KBM-7 (cell line): ENCODE results near the gene C1QTNF12.

ENCODE experiments used
- DNase-seq: peaks from one replicate; pipeline ENCODE4 v3.0.0-alpha.2; 2015
- in situ Hi-C: fragments of 300-500 bp; cut with MboI; formaldehyde crosslinking; loops from 2 replicates; pipeline ENCODE4 v1.14.3; 2020; ENCODE audit warnings: low sequenced_read_pairs, low pct_unique_long_range_greater_than_20kb, mixed read lengths

Gene C1QTNF12

DNA sequence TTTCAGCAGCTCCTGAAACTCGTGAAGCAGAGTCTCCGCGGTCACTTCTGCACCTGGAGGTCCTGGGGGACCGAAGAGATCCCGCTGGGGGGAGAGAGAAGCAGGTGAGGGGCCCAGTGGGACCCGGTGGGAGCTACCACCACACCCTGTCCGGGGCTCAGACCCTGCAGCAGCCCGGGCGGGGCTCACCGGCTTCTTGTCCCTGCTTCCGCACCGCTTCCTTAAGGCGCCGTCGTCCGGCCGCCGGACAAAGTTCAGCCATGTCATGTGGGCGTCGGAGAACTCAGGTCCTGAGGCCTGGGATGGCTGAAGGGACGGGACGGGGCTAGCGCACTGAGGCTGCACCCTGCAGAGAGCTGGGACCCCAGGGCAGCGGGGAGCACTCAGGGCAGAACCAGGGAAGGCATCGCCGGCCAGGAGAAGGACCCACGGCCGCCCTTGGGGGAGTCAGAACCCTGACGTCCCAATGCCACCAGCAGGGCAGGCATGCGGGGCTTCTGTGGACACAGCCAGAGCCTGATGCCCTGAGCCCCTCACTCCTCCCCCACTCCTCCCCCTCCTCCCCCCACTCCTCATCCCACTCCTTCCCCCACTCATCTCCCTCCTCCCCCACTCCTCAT lies 2.2 kb downstream of the C1QTNF12 start:
- in situ Hi-C loops = loop anchor here (25.0 kb wide), 1 partner anchor 107 kb away; no protein-coding TSS in a partner anchor
- no peak for DNase-seq

DNA sequence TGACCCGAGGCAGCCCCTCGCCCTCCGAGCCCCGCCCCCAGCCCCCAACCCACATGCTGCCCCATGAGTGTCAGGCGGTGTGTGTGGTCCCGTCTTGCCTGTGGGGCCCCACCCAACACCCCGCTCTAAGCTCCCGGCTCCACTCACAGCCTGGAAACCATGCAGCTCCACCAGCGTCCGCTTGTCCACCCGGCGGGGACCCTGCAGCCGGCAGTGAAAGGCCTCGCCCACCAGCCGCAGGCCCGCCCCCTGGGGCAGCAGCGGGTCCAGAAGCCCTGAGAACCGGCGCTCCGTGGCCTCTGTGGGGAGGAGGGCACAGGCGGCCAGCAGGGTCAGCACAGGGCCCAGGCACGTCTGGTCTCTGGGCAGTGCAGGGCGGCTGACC lies 2.7 kb downstream of the C1QTNF12 start:
- no peak for DNase-seq
- in situ Hi-C loops = loop anchor here (25.0 kb wide), 1 partner anchor 106 kb away; no protein-coding TSS in a partner anchor

DNA sequence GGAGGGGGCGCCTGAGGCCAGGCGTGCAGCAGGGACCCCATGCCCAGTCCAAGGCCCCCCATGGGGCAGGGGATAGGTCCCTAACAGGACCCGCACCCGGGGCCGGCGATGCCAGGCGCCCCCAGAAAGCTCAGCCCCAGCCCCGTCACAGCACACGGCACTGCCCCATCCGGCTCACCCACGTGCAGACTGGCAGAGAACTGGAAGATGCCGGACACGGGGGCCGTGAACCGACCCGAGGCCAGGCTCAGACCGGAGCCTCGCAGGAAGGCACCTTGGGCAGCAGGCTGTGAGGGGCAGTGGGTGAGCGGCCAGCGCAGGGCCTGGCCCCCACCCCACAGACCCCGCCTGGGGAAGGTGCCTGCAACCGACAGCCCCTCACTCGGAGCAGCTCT lies 3.3 kb downstream of the C1QTNF12 start:
- in situ Hi-C loops = loop anchor here (25.0 kb wide), 1 partner anchor 106 kb away; no protein-coding TSS in a partner anchor
- DNase-seq = no peak

DNA sequence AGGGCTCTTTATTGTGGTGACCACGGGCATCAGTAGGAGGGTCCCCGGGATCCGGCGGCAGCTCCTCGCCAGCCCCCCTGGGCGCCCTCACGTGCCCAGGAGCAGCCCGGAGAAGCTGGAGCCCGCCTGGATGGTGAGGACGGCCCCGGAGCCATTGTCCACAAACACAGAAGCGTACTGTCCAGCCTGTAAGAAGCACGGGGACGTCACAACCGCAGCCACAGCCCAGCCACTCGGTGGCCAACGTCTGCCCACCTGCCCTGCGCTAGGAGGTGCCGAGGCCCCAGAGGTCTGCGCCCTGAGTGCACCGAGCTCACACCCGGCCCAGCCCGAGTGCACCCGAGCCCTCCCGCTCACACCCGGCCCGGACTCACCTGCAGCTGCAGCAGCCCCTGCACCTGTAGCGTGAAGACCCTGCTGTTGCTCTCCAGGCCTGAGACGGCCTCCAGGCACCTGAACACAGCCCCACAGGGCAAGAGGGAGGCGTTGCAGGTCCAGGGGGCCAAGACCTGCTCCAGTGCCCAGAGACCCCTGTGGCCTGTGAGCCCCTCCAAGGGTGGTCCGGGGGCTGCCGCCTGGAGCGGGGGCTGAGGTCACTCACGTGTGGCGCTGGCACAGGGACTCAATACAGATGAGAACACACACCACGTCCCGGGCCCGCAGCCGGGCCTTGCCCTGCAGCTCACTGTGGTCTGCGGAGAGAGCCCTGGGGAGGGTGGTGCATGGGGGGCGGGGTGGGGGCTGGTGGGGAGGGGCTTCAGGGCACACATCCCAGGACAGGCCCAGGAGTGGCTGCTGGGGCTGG lies 3.9 kb downstream of the C1QTNF12 start:
- no peak for DNase-seq
- in situ Hi-C loops = loop anchor here (25.0 kb wide), 1 partner anchor 105 kb away; no protein-coding TSS in a partner anchor

DNA sequence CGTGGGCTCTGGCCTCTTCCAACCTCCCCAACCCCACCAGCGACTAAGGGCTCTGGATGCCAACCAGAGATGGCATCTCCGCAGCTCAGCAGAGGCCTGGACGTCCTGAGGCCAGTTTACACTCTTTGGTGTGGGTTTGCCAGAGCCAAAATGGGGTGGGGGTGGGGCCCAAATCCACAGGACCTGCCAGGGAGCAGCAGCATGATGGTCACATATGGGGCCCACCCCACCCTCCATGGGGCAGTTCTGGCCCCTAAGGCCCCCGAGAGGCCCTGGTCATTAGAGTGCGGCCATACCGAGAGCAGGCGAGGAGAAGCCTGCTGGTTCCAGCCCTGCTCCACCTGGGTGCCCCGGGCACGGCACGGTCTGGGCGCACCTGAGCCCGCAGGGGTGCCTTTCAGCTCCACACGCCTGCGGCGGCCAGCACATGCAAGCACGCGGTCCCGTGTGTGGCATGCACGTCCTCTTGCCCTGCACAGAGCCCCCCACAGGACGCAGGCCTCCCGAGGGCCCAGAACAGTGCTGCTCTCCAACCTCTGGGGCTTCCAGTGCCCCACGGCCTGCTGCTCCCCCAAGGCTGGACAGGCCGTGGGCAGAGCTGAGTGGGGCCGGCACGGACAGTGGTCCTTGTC lies 4.8 kb downstream of the C1QTNF12 start:
- in situ Hi-C loops = loop anchor here (25.0 kb wide), 1 partner anchor 104 kb away; no protein-coding TSS in a partner anchor
- DNase-seq = no peak

DNA sequence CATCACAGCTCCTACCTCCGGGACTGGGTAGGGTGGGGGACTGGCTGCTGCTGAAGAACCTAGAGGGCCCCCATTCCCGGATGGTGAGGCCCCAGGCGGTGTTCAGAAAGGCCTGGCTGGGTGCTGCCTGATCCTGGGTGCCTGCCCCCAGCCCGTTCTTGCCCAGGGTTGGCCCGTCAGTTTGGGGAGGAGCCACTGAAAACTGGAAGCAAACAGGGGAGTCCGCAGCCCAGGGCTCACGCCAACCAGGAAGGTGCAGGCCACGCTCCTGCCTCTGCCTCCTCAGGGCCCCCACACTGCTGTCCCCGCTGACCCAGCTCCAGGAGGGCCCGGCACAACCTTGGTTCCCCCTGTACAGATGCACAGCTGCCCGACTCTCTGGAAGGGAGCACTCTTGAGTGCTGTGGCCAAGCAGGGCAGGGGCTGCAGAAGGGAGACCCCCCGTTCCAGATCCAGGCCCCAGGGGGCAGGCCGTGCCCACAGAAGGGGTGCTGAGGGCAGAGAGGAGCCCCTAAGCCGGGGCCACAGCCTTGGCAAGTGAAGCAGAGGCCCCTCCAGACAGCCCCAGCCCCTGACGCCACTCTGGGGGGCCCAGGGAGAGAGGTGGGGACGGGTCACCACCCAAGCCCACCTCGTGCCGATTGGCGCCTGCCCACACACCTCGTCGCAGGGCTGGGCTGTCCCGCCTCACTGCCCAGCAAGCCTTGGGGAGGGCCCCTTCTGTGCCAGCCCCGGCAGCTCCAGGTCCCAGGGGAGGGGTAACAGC lies 5.5 kb downstream of the C1QTNF12 start:
- DNase-seq = no peak
- in situ Hi-C loops = loop anchor here (25.0 kb wide), 1 partner anchor 104 kb away; no protein-coding TSS in a partner anchor

DNA sequence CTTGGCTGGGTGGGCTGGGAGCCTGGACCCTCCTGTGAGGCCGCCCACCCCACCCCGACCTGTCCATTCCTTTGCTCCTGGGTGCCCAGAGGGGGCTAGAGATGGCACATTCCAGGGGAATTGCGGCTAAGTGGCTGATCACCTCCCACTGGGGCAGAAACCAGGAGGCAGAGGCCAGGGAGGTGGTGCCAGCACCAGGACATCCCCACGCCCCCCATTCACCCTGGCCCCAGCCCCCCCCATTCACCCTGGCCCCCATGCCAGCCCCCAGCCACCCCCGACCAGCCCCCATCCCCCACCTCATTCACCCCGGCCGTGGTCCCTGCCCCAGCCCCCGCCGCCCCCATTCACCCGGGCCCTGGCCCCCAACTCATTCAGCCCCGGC lies 6.2 kb downstream of the C1QTNF12 start:
- no peak for DNase-seq
- in situ Hi-C loops = loop anchor here (25.0 kb wide), 1 partner anchor 103 kb away; no protein-coding TSS in a partner anchor

DNA sequence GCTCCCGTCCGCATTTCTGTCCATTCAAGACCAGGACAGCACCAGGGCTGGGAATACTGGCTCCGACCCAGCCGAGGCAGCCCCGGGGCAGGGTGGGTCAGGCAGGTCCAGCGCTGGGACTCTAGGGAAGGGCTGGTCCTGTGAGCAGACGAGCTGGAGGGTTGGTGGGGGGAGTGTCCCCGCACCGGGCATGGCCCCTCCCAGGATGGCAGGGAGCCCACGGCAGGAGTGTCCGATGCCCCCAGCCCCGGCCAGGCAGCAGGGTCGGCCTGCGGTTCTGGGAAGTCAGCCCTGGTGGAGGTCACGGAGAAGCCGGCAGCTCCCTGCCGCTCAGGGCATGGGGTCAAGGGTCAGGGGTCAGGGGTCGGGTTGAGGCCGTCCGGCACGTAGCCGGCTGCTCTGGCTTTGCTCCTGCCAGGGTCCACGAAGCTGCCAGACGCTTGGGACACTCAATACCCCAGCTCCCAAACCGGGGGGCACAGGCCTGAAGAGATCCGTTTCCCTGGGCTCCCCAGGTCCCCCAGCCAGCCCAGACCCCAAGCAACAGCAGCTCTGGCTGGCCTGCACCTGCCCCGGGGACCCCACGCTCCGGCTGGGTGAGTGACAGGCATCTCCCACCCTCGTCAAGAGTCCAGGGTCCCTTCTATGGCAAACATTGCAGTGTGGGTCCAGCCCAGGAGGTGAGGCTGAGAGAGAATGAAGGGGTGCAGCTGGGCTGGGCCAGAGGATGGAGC lies 6.7 kb downstream of the C1QTNF12 start:
- in situ Hi-C loops = loop anchor here (25.0 kb wide), 1 partner anchor 102 kb away; no protein-coding TSS in a partner anchor
- no peak for DNase-seq

DNA sequence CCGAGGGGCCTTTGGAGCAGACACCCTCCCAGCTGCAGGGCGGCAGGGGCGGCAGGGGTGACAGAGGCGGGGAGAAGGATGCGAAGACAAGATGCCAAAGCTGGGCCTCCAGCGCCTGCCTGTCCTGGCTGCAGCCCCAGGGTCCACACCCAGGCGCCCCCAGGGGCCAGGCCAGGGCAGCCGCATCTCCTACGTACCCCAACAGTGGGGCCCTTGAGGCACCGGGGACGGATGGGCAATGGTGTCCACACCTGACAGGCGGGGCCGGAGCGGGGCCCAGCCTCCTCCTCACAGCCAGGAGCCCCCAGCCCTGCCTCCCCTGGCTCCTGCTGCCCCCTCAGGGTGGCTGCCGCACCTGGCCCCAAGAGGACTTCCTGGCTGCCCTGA lies 7.3 kb downstream of the C1QTNF12 start:
- in situ Hi-C loops = loop anchor here (25.0 kb wide), 1 partner anchor 102 kb away; no protein-coding TSS in a partner anchor
- DNase-seq = no peak

DNA sequence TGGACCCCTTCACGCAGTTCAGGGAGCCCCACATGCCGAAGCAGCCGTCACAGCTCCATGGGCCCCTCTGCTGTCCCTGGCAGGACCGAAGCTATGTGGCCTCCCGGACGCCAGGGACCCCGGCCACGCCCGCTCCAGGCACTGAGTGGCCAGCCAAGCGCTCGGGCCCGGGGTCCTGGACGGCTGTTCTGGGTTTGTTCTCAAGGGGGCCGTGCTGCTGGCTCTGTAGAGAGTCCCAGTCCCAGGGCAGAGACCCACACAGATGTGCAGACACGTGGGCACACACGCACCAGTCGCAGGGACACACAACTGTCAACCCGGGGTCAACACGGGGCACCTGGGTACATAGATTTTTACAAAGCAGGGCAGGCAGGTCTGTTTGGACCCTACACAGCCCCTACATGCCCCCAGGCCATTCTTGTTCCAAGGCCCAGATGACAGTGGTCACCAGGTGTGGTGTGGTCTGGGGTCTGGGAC lies 7.8 kb downstream of the C1QTNF12 start:
- in situ Hi-C loops = loop anchor here (25.0 kb wide), 1 partner anchor 101 kb away; no protein-coding TSS in a partner anchor
- no peak for DNase-seq

DNA sequence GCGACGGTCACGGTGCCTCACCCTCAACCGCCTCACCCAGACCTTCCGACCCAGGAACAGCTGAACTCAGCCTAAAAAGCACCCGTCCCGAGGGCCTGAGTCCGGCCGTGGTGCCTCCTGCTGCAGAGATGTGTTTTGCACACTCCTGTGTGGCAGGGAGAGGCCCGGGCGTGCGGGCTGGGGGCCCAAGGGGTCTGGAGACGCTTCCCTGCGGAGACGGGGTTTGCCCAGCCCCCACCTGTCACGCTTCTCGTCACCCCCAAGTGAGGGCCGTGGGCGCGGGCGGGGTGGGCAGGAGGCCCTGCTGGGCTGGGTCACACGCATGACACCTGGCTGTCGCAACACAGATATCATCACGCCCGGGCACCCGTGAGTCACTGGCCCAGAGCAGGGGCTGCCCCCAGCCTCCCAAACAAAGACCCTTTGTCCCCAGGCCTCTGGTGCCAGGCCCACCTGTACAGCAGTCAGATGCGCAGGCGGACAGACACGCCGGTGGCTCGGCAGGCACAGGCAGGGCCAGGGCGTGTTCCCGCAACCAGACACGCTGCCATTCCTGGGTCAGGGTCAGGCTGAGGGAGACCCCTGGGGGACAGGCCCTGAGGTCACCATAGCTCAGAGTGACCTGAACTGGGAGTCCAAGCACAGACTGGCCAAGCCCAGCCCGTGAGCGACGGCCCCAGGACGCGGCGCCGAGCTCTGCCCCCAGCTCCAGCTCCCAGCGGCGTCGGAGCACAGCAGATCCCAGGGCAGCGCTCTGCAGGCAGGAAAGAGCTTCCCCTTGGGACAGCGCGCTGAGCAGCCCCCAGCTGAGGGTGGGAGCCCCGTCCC lies 8.4 kb downstream of the C1QTNF12 start:
- DNase-seq = no peak
- in situ Hi-C loops = loop anchor here (25.0 kb wide), 1 partner anchor 101 kb away; no protein-coding TSS in a partner anchor

DNA sequence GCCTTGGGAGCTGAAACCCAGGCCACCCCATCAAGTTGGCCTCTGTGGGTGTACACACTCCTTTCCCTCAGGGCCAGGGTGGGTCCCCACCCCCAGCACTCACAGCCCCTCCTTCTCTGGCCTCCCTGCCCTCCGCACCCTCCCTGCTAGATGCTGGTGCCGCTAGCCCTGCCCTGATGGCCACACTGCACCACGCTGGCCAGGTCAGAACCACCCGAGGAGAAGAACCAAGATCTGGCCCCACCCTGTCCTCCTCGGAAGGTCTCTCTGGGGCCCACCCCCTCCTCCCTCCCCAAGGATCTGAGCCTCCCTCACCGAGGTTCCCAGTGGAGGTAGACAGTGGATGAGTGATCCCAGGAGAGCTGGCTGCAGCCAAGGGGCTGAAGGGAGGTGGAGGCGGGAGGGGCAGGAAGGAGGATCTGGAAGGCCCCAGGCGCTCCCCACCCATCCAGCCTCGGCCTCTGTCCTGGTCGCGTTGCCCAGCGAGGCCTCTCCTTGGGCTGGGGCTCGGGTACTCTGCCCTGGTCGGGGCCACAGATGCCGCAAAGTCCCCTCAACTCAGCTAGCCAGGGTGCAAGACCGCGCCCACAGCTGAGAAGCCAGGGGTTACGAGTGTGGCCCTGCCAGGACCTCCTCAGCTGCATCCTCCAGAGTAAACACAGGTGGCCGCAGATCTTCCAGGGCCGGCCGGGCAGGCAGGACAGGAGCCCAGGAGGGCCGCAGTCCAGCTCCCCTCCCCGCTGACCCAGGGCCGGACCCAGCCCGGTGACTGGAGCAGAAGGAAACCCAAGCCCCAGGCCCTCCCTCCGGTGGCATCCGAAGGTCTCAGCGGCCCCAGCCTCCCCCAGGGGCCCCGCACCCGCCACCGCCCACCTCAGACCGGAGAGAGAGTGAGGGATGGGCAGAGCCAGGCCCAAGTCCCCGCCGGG lies 9.3 kb downstream of the C1QTNF12 start:
- in situ Hi-C loops = loop anchor here (25.0 kb wide), 1 partner anchor 100 kb away; no protein-coding TSS in a partner anchor
- no peak for DNase-seq

DNA sequence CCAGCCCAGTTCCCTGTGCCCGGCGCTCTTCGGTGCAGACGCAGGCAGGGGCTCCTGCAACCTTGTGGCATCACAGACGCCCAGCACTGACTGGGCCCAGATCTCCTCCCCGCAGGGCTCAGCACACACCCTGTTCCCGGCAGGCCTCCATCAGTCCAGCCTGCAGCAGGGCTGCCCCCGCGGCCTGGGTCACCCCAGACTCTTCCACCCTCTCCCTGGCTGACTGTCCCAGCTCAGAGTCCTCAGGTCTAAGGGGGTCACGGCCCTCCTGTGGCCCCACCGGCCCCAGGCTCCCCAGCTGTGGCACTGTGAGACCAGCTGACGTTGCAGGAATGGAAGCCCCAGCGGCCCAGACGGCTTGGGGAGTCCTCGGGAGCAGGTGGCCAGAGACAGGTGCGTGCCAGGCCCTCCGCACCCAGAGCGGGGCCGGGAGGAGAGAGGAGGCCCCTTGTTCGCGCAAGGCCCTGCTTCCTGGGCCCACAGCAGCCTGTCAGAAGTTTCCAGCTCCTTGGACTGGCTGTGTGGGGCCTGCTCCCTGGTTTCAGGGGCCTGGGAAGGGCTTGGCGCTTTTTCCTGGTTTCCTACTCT lies 10.3 kb downstream of the C1QTNF12 start:
- no peak for DNase-seq
- in situ Hi-C loops = loop anchor here (25.0 kb wide), 1 partner anchor 99 kb away; no protein-coding TSS in a partner anchor

DNA sequence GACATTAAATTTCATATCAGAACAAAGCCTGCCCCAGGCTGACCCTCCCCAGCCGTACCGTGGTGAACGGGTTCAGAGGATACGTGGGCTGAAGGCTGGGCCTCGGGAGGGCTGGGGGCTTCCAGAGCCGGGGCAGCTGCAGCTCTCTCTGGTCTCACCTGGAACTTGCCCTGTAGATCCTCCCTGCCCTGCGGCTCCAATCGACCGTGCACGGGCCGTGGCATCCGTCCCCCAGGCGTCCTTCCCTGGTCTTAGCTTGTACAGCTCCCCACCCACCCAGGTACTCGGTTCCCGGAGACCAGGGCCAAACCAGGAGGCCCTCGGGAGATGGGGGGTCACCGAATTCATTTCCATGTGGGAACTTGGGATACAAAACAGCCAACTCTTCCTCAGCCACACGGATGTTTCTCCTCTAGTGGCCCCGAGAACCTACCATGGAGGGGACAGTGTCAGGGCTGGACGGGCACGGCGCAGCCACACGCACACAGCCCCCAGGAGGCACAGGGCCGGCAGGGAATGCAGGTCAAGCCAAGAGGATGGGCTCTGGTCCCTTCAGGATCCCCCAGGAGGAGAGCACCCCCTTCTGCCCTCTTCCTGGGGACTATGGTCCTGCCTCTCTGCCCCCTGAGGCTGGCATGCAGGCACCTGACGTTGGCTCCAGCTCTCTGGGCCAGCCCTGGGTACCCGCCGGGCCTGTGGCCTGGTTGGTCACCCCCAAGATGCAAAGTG lies 11.3 kb downstream of the C1QTNF12 start:
- DNase-seq = no peak
- in situ Hi-C loops = loop anchor here (25.0 kb wide), 1 partner anchor 98 kb away; no protein-coding TSS in a partner anchor

DNA sequence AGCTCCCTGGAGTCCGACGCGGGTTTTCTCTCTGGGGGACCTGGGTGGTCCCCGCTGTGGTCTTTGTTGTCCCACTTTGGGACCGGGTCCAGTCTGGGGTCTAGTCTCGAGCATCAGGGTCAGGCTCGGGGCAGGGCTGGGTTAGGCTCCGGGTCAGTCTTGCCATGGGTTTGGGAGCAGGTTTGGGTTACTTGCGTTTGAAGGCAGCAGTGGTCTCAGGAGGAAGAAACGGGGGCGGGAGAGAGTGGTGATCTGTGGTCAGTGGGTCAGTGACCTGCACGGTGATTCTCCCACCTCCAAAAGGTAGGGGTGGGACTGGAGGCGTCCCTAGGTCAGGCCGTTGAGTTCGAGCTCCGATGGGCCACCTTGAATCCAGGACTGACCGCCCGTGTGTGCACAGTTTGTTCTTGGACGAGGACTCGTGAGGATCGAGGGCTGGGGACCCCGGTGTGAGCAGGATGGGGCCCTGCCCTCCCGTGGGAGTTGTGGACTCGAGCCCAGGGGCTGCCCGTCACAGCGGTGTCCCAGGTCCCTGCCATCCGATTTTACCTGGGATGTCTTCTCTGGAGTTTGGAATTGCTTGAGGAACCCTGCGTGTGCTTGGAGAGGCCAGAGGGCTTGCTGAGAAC lies 12.2 kb downstream of the C1QTNF12 start:
- no peak for DNase-seq
- in situ Hi-C loops = loop anchor here (25.0 kb wide), 1 partner anchor 97 kb away; no protein-coding TSS in a partner anchor
